ENCODE results near the gene UTP18. TPM values are rescaled to one million over a fixed set of nuclear protein-coding genes. Genes with fewer than 3 reads are reported as not detected.

UTP18 gene
- total RNA-seq, 4 donors from 2014 or later: 14.4 to 25.8 (median 20.6) TPM

GRCh38 chr17:51251010-51251409, 9.3 kb upstream of the UTP18 start:
- Histone ChIP-seq H3K36me3 (no peaks in the 10 kb centered on the region), H3K9me3 (no peaks in the 10 kb centered on the region), H3K4me1 (peaks cover 0 to 12% (median 0%) of the 10 kb centered on the region in 4 donors), H3K27ac (no peak overlapping the region), H3K27me3 (no peaks in the 10 kb centered on the region), H3K4me3 (no peak overlapping the region)
- TF ChIP-seq POLR2A (IDR thresholded peaks at IDR 0.05): no peak
- no peak for TF ChIP-seq CTCF (IDR thresholded peaks at IDR 0.05)
- no peak for DNase-seq

GRCh38 chr17:51255673-51256072, 4.7 kb upstream of the UTP18 start:
- no peaks in the 10 kb centered on the region for H3K36me3 ChIP-seq
- TF ChIP-seq POLR2A (IDR thresholded peaks at IDR 0.05) (no peak), CTCF (IDR thresholded peaks at IDR 0.05) (no peak)
- no peak for DNase-seq
- peaks cover 3 to 46% (median 8%) of the 10 kb centered on the region in 4 donors for H3K4me1 ChIP-seq
- no peaks in the 10 kb centered on the region for H3K9me3 ChIP-seq
- no peaks in the 10 kb centered on the region for H3K27me3 ChIP-seq
- no peak overlapping the region for H3K4me3 ChIP-seq
- peak overlapping the region in 1 of 4 donors; percentile 9 for H3K27ac ChIP-seq

DNA sequence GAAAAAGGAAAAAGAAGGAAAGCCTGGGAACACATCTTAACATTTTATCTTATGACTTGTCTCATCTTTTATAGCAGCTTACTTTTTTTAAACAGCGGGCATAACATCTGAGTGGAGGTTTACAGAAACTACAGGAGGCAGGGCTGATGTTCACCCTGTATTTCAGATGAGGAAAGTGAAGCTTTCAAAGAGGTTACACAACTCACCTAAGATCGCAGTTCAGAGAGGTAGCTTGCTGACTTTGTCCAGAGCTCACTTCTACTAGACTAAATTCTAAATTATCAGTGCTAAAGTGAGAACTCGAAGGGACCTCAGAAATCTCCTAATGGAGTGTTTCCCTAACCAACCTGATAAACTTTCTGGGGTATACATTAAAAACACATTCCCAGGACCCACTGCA, 4.2 kb upstream of the UTP18 start:
- H3K4me3 ChIP-seq: no peak overlapping the region
- peak overlapping the region in 2 of 4 donors; percentile 9 to 26 for H3K27ac ChIP-seq
- no peak for TF ChIP-seq CTCF (IDR thresholded peaks at IDR 0.05)
- no peak for TF ChIP-seq POLR2A (IDR thresholded peaks at IDR 0.05)
- no peak for DNase-seq
- no peaks in the 10 kb centered on the region for H3K27me3 ChIP-seq
- no peaks in the 10 kb centered on the region for H3K36me3 ChIP-seq
- H3K9me3 ChIP-seq: no peaks in the 10 kb centered on the region
- H3K4me1 ChIP-seq: peaks cover 3 to 46% (median 8%) of the 10 kb centered on the region in 4 donors

DNA sequence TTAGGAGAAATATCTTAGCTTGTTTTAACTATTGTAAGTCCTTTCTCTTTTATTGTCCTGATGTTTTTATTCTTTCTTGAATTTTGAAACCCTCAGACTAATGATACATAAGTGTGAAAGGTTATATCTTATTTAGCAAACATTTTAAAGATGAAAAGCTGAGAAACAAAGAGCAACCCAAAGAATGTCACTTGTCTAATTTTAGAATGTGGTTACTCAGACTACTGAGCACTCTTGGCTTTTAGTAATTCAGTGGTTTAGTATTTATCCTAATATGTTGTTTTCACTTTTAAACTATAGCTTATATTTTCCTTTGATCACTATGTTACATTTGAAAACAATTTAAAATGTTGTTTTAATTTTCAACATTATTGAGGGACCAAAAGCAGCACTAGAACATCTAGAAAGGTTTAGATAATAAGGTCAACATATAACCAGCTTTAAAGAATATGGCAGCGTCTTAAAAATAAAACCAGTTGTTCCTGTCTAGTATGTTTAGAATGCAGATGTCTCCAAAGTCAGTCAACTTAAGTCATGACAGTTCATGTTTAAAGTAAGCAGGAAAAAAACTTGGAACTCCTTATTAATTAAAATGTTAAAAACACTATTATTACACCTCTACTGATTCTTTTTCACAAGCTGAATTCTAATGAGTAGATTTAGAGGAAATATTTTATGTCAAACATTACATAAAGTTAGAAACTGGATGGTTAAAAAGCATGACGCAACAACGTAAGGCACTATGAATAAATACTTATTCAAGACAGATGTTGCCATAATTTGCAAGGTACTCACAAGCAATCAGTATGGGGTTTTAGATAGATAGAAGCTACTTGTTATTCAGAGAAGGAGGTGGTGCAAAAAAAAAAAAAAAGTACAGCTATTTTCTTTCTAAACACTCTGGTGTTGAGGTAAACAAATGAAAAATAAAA, 2.9 kb upstream of the UTP18 start:
- Histone ChIP-seq H3K27ac (no peak overlapping the region), H3K4me3 (no peak overlapping the region), H3K9me3 (no peaks in the 10 kb centered on the region), H3K4me1 (peaks cover 3 to 59% (median 17%) of the 10 kb centered on the region in 4 donors), H3K27me3 (no peaks in the 10 kb centered on the region), H3K36me3 (no peaks in the 10 kb centered on the region)
- TF ChIP-seq POLR2A (IDR thresholded peaks at IDR 0.05) (no peak), CTCF (IDR thresholded peaks at IDR 0.05) (no peak)
- no peak for DNase-seq

GRCh38 chr17:51258756-51259563, 1.4 kb upstream of the UTP18 start:
- DNase-seq: peak in 1 of 3 donors; percentile 55
- TF ChIP-seq POLR2A (IDR thresholded peaks at IDR 0.05) (no peak), CTCF (IDR thresholded peaks at IDR 0.05) (no peak)
- no peaks in the 10 kb centered on the region for H3K27me3 ChIP-seq
- H3K27ac ChIP-seq: peak overlapping the region; percentile 97 to 99 (median 98)
- H3K4me1 ChIP-seq: peaks cover 3 to 61% (median 17%) of the 10 kb centered on the region in 4 donors
- H3K36me3 ChIP-seq: no peaks in the 10 kb centered on the region
- no peaks in the 10 kb centered on the region for H3K9me3 ChIP-seq
- H3K4me3 ChIP-seq: peak overlapping the region; percentile 93 to 98 (median 95)
